Stimulated activated CD8-positive, alpha-beta memory T cell treated with anti-CD3 and anti-CD28 coated beads, Interleukin-12 subunit alpha, Interleukin-12 subunit beta, amount 100 ng/mL, for 1 hour (primary cell): ENCODE results near the gene RERE.

Experiments
- DNase-seq: peaks from one replicate; pipeline ENCODE4 v3.0.0-alpha.2; 2020; ENCODE audit warnings: low read depth

RERE gene

DNA sequence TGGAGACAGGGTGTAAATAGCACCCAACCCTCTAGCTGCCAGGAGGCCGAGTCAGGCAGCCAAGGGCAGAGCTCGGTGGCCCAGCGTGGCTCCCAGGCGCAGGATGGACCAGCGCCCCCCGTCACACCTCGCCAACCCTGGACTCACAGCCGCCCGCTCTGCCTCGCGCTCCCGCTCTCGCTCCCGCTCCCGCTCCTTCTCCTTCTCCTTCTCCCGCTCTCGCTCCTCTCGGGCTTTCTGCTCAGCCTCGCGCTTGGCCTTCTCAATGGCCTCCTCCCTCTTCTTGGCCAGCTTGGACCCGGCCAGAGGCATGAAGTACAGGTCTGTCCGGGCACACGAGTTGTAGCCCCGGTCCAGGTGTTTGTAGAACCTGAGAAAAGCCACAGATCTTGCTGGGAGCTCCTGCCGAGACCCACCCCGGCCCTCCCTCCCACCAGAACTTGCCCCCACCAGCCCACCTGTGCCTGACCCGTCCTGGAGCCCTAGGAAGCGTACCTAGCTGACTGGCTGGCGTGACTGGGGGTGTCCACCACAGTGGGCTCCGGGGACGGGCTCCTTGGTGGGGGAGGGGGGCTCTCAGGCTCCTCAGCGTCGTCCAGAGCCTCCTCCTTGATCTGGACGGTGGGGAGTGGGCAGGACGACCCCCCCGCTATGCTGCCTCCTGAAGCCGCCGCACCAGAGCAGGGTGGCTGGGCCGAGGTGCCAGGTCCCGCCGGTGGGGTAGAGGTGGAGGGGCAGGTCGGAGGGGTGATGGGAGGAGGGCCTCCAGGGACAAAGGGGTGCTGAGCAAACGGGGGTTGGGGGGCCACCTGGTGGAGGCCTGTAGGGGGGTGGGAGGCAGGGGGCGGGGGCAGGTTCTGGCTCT lies 457.6 kb downstream of the RERE start:
- no peak for DNase-seq

GRCh38 chr1:8358897-8359616 lies 458.4 kb downstream of the RERE start:
- DNase-seq = no peak

GRCh38 chr1:8358241-8358896 lies 459.1 kb downstream of the RERE start:
- DNase-seq = no peak

DNA sequence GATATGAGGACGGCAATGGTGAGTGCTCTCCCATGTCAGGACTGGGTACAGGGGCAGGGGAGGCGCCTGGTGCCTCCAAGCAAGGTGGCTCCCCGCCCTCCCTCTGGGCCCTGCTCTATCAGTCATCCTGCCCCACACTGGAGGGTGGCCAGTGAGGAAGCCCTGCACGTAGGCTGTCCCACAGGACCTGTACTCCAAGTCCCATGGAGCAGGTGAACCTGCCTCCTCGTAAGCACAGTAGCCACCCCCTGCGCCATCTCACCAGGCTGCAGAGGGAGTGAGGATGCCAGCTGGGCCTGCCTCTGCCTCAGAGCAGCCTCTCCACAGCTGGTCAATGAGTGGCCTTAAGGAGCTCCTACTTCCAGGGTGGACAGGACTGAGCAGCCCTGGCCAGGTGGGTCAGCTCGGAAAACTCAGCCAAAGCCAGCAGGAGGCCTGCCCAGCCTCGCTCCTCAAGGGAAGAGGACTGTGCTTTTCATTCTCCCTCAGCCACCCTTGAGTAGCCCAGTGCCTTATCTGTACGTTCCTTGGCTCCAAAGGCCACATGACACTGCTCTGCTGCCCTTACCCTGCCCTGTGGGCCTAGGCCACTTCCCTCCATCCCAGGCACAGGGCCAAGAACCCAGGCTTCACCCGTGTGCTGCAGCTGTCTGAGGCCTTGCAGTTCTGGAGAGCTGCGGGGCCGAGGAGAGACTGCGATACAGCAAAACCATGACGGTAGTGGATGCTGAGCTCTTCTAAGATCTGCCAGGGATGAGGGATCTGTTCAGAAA lies 459.9 kb downstream of the RERE start:
- DNase-seq = no peak

GRCh38 chr1:8356256-8357209 lies 460.9 kb downstream of the RERE start:
- DNase-seq = no peak

- no peak for DNase-seq
Observed at GRCh38 chr1:8355439-8356255, 461.8 kb downstream of the RERE start.

- no peak for DNase-seq
Observed at GRCh38 chr1:8354038-8354437, 463.4 kb downstream of the RERE start.

DNA sequence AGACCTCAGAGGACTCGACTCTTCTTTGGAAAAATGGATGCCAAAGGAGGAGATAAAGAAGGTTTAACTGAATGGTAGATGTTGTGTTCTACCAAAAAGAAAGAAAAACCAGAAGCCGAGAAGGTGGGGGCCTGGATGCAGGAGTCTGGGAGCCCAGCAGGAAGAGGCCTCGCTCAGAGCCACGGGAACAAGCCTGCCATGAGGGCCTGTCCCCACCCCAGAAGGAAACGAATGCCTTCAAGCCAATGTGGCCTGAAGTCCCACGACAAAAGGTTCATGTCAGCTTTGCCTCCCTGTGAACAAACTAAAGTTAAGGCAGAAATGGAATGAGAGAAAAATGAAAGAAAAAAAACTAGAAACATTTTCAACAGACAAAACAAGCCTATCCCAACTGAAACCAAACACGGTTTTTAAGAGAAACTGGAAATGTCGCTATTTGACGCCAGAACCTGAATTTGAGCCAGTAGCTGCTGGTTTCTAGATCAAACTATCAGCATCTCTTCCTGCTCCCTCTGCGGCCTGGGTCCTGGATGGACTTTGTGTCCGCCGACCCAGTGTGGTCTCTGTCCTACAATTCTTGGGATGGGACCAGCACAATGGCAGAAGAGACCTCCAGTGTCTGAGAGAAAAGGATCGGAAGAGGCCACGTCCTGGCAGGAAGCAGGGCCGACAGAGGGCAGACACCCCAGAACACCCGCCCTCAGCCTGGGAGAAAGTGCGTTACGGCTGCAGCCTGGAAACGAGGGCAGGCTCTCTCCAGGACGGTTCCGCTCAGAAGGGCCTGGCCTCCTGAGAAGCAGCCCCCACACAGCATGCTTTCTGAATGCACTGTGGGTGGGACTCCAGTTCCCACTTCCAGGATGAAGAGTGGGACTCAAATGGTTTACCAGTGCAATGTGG lies 464.3 kb downstream of the RERE start:
- DNase-seq = no peak

GRCh38 chr1:8352471-8352845 lies 465.0 kb downstream of the RERE start:
- no peak for DNase-seq

- no peak for DNase-seq
Observed at GRCh38 chr1:8351693-8352470, 465.6 kb downstream of the RERE start.

- DNase-seq = no peak
Observed at GRCh38 chr1:8350914-8351684, 466.3 kb downstream of the RERE start.

DNA sequence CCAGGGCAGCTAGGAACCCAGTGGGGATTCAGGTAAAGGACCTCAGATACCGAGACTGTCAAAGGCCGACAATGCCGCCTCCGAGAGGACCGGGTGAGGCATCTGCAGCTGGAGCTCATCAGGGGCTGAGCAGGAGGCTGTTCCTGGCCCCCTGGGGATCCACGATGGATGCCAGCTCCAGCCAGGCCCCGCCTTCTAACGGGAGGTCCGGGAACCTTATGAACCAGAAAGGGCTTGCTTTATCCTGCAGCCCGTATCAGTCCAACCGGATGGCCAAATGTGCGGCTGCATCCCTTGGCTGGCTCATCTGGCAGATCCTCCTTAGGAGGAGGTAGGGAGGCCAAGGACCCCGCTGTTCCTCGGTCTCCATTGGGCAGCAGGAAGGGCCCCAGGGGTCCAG lies 467.5 kb downstream of the RERE start:
- DNase-seq = no peak

DNA sequence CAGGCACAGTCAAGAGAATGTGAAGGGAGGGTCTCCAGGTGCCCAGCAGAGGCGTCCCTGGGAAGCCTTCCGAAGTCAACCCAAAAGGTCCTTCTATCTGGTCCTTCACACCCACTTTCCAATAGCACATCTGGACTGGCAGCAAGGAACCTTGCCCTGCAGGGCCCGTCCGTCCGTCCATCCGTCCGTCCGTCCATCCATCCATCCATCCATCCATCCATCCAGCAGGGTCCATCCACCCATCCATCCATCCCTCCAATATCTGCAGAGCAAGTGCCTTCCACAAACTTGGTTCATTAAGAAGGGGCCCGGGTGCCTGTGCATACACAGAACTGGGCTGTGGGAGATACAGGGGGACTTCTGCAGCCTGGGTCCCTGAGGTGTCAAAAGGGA lies 468.0 kb downstream of the RERE start:
- no peak for DNase-seq

DNA sequence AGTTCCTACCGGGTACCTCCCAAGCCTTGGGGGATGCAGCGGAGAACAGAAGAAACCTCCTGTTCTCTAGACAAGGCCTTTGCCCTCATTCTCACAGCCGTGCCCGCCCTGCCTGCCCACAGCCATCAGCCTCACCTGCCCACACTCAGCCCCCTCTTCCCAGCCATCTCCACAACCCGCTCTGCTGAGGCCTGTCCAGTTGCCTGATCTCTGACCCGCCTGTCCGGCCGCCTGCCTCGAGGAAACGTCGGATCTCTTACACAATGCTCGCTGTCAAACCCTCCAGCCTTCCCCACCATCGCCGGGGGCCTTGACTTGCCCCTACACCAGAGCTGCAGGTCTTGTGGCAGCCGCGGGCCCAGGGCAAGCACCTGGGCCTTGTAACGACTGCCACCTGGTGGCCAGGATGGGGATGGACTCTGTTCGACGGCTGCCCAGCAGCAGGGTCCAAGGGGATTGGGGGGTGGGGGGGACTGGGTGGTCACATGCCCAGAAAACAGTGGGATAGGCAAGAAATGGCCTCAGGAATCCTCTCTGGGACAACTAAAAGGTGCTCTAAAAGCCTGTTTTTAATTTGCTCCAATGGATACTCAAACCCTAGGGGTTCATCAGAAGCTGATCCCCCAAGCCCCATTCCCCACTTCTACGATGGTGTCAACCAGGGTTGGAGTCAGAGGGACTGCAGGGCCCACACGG lies 468.5 kb downstream of the RERE start:
- DNase-seq = peak; percentile 43

DNA sequence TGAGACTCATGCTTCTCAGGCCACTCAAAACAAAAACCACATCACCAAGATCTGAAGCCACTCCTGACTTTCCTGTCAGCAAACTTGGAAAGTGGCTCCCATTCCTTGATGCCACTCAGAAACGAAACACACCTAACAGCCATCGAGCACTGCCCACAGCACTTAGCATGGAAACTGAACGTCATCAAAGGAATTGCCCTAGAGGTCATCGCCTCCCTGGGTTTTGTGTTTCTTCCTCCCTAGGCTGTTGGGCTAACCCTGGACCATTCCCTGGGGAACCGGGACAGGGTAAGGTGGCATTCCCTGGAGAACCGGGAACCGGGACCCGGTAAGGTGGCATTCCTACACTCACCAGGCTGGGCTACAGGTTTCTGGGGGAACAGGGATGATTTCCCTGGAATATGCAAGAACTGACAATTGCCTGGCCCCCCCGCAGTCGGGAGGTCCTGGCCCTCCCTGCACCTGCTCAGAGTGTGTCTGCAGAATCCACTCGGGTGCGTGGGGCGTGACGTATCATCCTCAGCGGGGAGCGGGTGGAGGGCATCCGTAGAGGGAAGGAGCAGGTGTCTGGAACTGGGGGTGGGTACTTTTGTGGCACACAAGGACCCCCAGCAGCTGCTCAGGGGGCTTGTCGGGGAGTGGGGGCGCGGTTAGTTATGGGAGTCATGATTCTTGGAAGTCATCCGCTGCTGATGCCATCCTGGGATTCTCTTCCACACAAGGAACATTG lies 469.2 kb downstream of the RERE start:
- no peak for DNase-seq

- no peak for DNase-seq
Observed at GRCh38 chr1:8347635-8348034, 469.8 kb downstream of the RERE start.
